Caco-2 (cell line): ENCODE results near the gene STK32B. TPM values are rescaled to one million over a fixed set of nuclear protein-coding genes. Genes with fewer than 3 reads are reported as not detected.

Experiments used
- BruUV-seq: library from RNA; stranded (reverse); fragments of 400-500 nt; replicated peaks from 2 replicates; lab custom pipeline; 2021; lab: Mats Ljungman, UMichigan
- CTCF ChIA-PET: fragments of 300-600 bp; sonication (Branson Sonifier 250); formaldehyde crosslinking; loops from one replicate; lab custom pipeline; 2022; ENCODE audit warnings: antibody characterized with exemption; lab: Charles Lee
- POLR2A ChIA-PET: fragments of 300-600 bp; sonication (Branson Sonifier 250); formaldehyde crosslinking; loops from one replicate; lab custom pipeline; 2022; ENCODE audit warnings: antibody characterized with exemption; lab: Charles Lee
- DNase-seq, 2 experiments: peaks; one replicate each; pipeline versions ENCODE4 v3.0.0 to v3.0.0-alpha.2; 2020 to 2022
- H3K27me3 ChIP-seq: replicated peaks from 2 replicates; pipeline ENCODE4 v1.6.0; 2011; ENCODE audit warnings: low read length; ENCODE audit not compliant: control insufficient read depth, insufficient read depth
- H3K36me3 ChIP-seq: 2 replicates; pipeline ENCODE4 v1.5.1; 2011; ENCODE audit warnings: low read length; ENCODE audit not compliant: control insufficient read depth, insufficient read depth
- H3K4me1 ChIP-seq: fragments of 250-450 bp; sonication (Bioruptor Pico); 2 replicates; pipeline ENCODE4 v1.5.1; 2020; ENCODE audit warnings: mild to moderate bottlenecking
- H3K4me3 ChIP-seq: 2 replicates; pipeline ENCODE4 v1.5.1; 2011; ENCODE audit warnings: low read depth, mild to moderate bottlenecking, control low read depth, low read length
- H3K9me3 ChIP-seq: fragments of 250-450 bp; sonication (Bioruptor Pico); 2 replicates; pipeline ENCODE4 v1.5.1; 2020; ENCODE audit warnings: mild to moderate bottlenecking, moderate library complexity
- H3K27ac Mint-ChIP-seq: one replicate; pipeline ENCODE4 v1.8.0; 2022; ENCODE audit warnings: mixed read lengths; ENCODE audit not compliant: unreplicated experiment
- H3K27me3 Mint-ChIP-seq: one replicate; pipeline ENCODE4 v1.8.0; 2022; ENCODE audit warnings: mixed read lengths; ENCODE audit not compliant: insufficient read depth, unreplicated experiment
- H3K36me3 Mint-ChIP-seq: one replicate; pipeline ENCODE4 v1.8.0; 2022; ENCODE audit warnings: mild to moderate bottlenecking, mixed read lengths; ENCODE audit not compliant: insufficient read depth, unreplicated experiment
- H3K4me1 Mint-ChIP-seq: one replicate; pipeline ENCODE4 v1.8.0; 2022; ENCODE audit warnings: low read depth, mixed read lengths; ENCODE audit not compliant: unreplicated experiment
- H3K4me3 Mint-ChIP-seq: one replicate; pipeline ENCODE4 v1.8.0; 2022; ENCODE audit warnings: mild to moderate bottlenecking, moderate library complexity, mixed read lengths; ENCODE audit not compliant: unreplicated experiment
- H3K9me3 Mint-ChIP-seq: one replicate; pipeline ENCODE4 v1.8.0; 2022; ENCODE audit warnings: mixed read lengths; ENCODE audit not compliant: unreplicated experiment
- CTCF ChIP-seq, 2 experiments: fragments of 200-600 bp in 1 of 2; IDR thresholded peaks; 1 replicate in 1 of 2; 2 replicates in 1 of 2; pipeline versions ENCODE4 v1.5.1 to v1.8.0; 2011 to 2022; ENCODE audit warnings: antibody characterized with exemption in 1 of 2, control low read depth in 1 of 2, inconsistent platforms in 1 of 2, low read depth in 1 of 2, low read length in 1 of 2, mild to moderate bottlenecking in 1 of 2, moderate library complexity in 1 of 2; ENCODE audit not compliant: insufficient read depth in 1 of 2, severe bottlenecking in 1 of 2, unreplicated experiment in 1 of 2
- intact Hi-C: fragments of 100-400 bp; cut with micrococcal nuclease; formaldehyde crosslinking; loops from one replicate; pipeline ENCODE4 v1.10.0; 2022; ENCODE audit not compliant: unreplicated experiment
- total RNA-seq: library from RNA; stranded (reverse); gene quantifications from 2 replicates; pipeline ENCODE4 v1.2.3, GENCODE V29; 2022

Gene STK32B
- total RNA-seq, 1 experiment from 2014 or later = 11.2 TPM

GRCh38 chr4:5033281-5033841, 17.9 kb upstream of the STK32B start:
- no peaks in the 10 kb centered on the region for H3K36me3 ChIP-seq
- peaks cover 12% of the 10 kb centered on the region for H3K4me1 Mint-ChIP-seq
- POLR2A ChIA-PET = no interaction called here
- CTCF ChIA-PET = no interaction called here
- no peak overlapping the region for H3K4me3 ChIP-seq
- H3K36me3 Mint-ChIP-seq = no peaks in the 10 kb centered on the region
- H3K27me3 Mint-ChIP-seq = no peaks in the 10 kb centered on the region
- no peak overlapping the region for H3K4me3 Mint-ChIP-seq
- BruUV-seq = no TSS peak
- 0 out of 2 replicates have a peak, but pooled peaks cover 9% of the 10 kb centered on the region for H3K4me1 ChIP-seq
- H3K9me3 ChIP-seq = no peaks in the 10 kb centered on the region
- intact Hi-C loops = no loop called here
- no peak for TF ChIP-seq CTCF (IDR thresholded peaks at IDR 0.05; ENCODE audit: insufficient read depth in 1 of 2, low read depth in 1 of 2, low read length in 1 of 2, severe bottlenecking in 1 of 2, unreplicated experiment in 1 of 2)
- H3K27ac Mint-ChIP-seq = no peak overlapping the region
- no peaks in the 10 kb centered on the region for H3K9me3 Mint-ChIP-seq
- H3K27me3 ChIP-seq = no peaks in the 10 kb centered on the region
- DNase-seq = no peak

GRCh38 chr4:5034206-5034605, 17.1 kb upstream of the STK32B start:
- no peaks in the 10 kb centered on the region for H3K27me3 Mint-ChIP-seq
- 0 out of 2 replicates have a peak, but pooled peaks cover 9% of the 10 kb centered on the region for H3K4me1 ChIP-seq
- H3K36me3 Mint-ChIP-seq = no peaks in the 10 kb centered on the region
- H3K27ac Mint-ChIP-seq = no peak overlapping the region
- DNase-seq = no peak
- no peaks in the 10 kb centered on the region for H3K27me3 ChIP-seq
- no peaks in the 10 kb centered on the region for H3K9me3 Mint-ChIP-seq
- ChIA-PET POLR2A (no interaction called here), CTCF (no interaction called here)
- peaks cover 9% of the 10 kb centered on the region for H3K4me1 Mint-ChIP-seq
- no peaks in the 10 kb centered on the region for H3K9me3 ChIP-seq
- intact Hi-C loops = no loop called here
- no peak for TF ChIP-seq CTCF (IDR thresholded peaks at IDR 0.05; ENCODE audit: insufficient read depth in 1 of 2, low read depth in 1 of 2, low read length in 1 of 2, severe bottlenecking in 1 of 2, unreplicated experiment in 1 of 2)
- H3K36me3 ChIP-seq = no peaks in the 10 kb centered on the region
- H3K4me3 Mint-ChIP-seq = no peak overlapping the region
- H3K4me3 ChIP-seq = no peak overlapping the region
- BruUV-seq = no TSS peak

- Mint-ChIP-seq H3K9me3 (no peaks in the 10 kb centered on the region), H3K27ac (no peak overlapping the region), H3K36me3 (no peaks in the 10 kb centered on the region), H3K27me3 (no peaks in the 10 kb centered on the region), H3K4me3 (no peak overlapping the region), H3K4me1 (peaks cover 6% of the 10 kb centered on the region)
- no peak for TF ChIP-seq CTCF (IDR thresholded peaks at IDR 0.05; ENCODE audit: insufficient read depth in 1 of 2, low read depth in 1 of 2, low read length in 1 of 2, severe bottlenecking in 1 of 2, unreplicated experiment in 1 of 2)
- DNase-seq = no peak
- no TSS peak for BruUV-seq
- intact Hi-C loops = no loop called here
- H3K27me3 ChIP-seq = no peaks in the 10 kb centered on the region
- POLR2A ChIA-PET = no interaction called here
- CTCF ChIA-PET = no interaction called here
- H3K9me3 ChIP-seq = no peaks in the 10 kb centered on the region
- 0 out of 2 replicates have a peak, but pooled peaks cover 9% of the 10 kb centered on the region for H3K4me1 ChIP-seq
- H3K4me3 ChIP-seq = no peak overlapping the region
- no peaks in the 10 kb centered on the region for H3K36me3 ChIP-seq
Measured at GRCh38 chr4:5036239-5036638, 15.0 kb upstream of the STK32B start.
